ENCODE results near the gene SYNPO2.

Gene SYNPO2

DNA sequence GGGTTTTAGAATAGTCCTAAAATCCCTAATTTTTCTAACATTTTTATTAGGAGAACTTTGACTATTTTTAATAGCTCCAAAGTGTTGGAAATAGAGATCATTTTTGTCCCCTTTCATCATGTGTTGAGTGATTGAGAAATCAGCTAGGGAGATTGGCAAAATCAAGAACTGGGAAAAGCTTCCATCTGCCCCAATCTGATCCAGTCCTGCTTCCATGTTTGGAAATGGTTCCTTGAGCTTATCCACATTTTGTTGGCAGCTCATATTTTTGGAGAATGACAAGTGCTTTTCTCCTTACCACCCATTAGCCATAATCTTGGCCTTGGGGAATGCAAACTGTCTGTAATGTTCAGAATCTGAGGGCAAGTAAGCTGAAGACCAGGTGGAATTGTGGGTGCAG, 73.9 kb downstream of the SYNPO2 start:
- TF ChIP-seq, protein P1, sequence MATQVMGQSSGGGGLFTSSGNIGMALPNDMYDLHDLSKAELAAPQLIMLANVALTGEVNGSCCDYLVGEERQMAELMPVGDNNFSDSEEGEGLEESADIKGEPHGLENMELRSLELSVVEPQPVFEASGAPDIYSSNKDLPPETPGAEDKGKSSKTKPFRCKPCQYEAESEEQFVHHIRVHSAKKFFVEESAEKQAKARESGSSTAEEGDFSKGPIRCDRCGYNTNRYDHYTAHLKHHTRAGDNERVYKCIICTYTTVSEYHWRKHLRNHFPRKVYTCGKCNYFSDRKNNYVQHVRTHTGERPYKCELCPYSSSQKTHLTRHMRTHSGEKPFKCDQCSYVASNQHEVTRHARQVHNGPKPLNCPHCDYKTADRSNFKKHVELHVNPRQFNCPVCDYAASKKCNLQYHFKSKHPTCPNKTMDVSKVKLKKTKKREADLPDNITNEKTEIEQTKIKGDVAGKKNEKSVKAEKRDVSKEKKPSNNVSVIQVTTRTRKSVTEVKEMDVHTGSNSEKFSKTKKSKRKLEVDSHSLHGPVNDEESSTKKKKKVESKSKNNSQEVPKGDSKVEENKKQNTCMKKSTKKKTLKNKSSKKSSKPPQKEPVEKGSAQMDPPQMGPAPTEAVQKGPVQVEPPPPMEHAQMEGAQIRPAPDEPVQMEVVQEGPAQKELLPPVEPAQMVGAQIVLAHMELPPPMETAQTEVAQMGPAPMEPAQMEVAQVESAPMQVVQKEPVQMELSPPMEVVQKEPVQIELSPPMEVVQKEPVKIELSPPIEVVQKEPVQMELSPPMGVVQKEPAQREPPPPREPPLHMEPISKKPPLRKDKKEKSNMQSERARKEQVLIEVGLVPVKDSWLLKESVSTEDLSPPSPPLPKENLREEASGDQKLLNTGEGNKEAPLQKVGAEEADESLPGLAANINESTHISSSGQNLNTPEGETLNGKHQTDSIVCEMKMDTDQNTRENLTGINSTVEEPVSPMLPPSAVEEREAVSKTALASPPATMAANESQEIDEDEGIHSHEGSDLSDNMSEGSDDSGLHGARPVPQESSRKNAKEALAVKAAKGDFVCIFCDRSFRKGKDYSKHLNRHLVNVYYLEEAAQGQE (IDR thresholded peaks at IDR 0.05; ENCODE audit: insufficient read depth in 1 of 2, low read depth in 2 of 2, low read length in 2 of 2): no peak
- TF ChIP-seq TAF1 (IDR thresholded peaks at IDR 0.05; ENCODE audit: borderline replicate concordance, insufficient read depth, low read length) (no peak), FOXP2 (optimal IDR thresholded peaks at IDR 0.05; ENCODE audit: borderline replicate concordance, extremely low read depth, extremely low read length, insufficient read depth) (no peak), SIN3A (IDR thresholded peaks at IDR 0.05; ENCODE audit: borderline replicate concordance, insufficient read depth, low read length) (no peak), POLR2AphosphoS5 (IDR thresholded peaks at IDR 0.05; ENCODE audit: low read depth, low read length) (no peak)

DNA sequence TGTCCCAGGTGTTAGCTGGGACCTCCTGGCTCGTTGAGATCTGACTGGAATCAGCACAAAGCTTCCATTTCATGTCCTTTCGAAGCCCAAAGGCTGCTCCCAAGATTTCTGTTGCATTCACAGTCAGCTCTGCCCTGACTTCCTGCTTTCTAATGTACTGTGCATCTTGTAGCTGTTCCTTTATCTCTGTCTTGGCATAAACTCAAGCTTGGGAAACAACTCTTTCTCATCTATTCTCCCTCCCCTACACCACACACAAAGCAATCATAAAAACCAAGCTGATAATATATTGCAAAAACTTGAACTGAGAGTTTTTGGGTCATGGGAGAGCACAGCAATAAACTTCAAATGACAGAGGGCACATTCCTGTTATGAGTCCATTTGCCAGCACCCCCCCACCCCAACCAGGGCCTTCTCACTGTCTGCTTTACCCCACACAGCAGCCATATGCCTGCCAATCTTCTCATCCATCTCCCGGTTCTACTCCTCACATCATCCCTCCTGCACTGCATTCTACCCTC, 76.3 kb downstream of the SYNPO2 start:
- TF ChIP-seq, protein P1 (IDR thresholded peaks at IDR 0.05; ENCODE audit: insufficient read depth in 1 of 2, low read depth in 2 of 2, low read length in 2 of 2): no peak
- TF ChIP-seq POLR2AphosphoS5 (IDR thresholded peaks at IDR 0.05; ENCODE audit: low read depth, low read length) (no peak), SIN3A (IDR thresholded peaks at IDR 0.05; ENCODE audit: borderline replicate concordance, insufficient read depth, low read length) (no peak), FOXP2 (optimal IDR thresholded peaks at IDR 0.05; ENCODE audit: borderline replicate concordance, extremely low read depth, extremely low read length, insufficient read depth) (no peak), TAF1 (IDR thresholded peaks at IDR 0.05; ENCODE audit: borderline replicate concordance, insufficient read depth, low read length) (no peak)

DNA sequence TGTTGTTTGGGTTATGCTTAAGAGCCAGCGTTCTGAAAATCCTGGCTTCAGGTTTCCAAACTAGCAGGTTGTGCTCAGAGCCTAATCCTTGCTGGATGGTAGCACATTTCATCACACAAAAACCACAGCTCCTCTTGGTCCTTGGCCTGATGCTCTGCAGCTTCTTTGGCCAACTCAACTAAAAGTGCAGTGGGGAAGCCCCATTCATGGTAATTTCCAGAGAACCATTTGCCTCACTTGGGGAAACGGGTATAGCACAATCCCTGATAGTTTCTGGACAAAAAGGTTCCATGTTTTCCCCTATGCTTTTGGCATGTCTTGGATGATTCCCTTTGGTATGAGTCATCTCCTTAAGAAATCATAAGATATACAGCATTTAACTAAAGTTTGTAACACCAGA, 78.7 kb downstream of the SYNPO2 start:
- TF ChIP-seq POLR2AphosphoS5 (IDR thresholded peaks at IDR 0.05; ENCODE audit: low read depth, low read length) (no peak), SIN3A (IDR thresholded peaks at IDR 0.05; ENCODE audit: borderline replicate concordance, insufficient read depth, low read length) (no peak), FOXP2 (optimal IDR thresholded peaks at IDR 0.05; ENCODE audit: borderline replicate concordance, extremely low read depth, extremely low read length, insufficient read depth) (no peak), TAF1 (IDR thresholded peaks at IDR 0.05; ENCODE audit: borderline replicate concordance, insufficient read depth, low read length) (no peak)
- TF ChIP-seq, protein P1 (IDR thresholded peaks at IDR 0.05; ENCODE audit: insufficient read depth in 1 of 2, low read depth in 2 of 2, low read length in 2 of 2): no peak

DNA sequence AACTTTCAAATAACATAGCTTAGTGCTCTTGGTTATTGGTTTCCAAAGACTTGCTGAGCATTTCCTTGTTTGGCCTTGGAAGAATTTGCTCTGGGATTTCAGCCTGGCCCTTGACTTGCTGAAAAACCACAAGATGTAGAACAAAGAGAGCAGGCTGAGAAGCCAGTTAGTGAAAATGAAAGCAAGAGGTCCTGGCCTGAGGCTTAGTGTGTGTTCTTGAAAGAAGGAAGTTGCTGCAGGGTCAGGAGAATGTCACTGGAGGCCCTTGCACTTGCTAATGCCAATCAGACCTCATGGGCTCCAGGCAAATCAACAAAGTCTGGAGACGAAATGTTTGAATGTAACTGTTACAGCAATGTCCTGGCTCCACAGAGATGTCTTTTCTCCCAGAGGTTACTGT, 79.4 kb downstream of the SYNPO2 start:
- no peak for TF ChIP-seq POLR2AphosphoS5 (IDR thresholded peaks at IDR 0.05; ENCODE audit: low read depth, low read length)
- TF ChIP-seq, protein P1 (IDR thresholded peaks at IDR 0.05; ENCODE audit: insufficient read depth in 1 of 2, low read depth in 2 of 2, low read length in 2 of 2): no peak
- no peak for TF ChIP-seq FOXP2 (optimal IDR thresholded peaks at IDR 0.05; ENCODE audit: borderline replicate concordance, extremely low read depth, extremely low read length, insufficient read depth)
- no peak for TF ChIP-seq SIN3A (IDR thresholded peaks at IDR 0.05; ENCODE audit: borderline replicate concordance, insufficient read depth, low read length)
- TF ChIP-seq TAF1 (IDR thresholded peaks at IDR 0.05; ENCODE audit: borderline replicate concordance, insufficient read depth, low read length): no peak

DNA sequence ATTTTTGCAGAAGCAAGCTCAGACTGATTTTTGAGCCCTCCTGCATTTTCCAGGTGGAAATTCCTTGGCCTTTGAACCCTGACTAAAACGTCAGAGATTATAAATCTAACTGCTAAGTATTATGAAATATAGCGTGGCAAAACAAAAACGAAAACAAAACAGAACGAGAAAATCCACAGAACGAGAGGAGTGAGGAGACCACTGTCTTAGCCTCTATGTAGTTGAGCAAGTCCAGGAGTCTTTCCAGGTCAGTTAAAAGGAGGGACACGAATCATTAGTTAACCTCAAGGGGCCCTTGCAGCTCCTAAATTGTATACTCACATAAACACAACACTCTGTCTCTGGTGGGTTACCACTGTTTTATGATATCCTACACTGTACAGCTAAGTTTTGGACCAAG, 80.2 kb downstream of the SYNPO2 start:
- TF ChIP-seq FOXP2 (optimal IDR thresholded peaks at IDR 0.05; ENCODE audit: borderline replicate concordance, extremely low read depth, extremely low read length, insufficient read depth): no peak
- no peak for TF ChIP-seq SIN3A (IDR thresholded peaks at IDR 0.05; ENCODE audit: borderline replicate concordance, insufficient read depth, low read length)
- no peak for TF ChIP-seq POLR2AphosphoS5 (IDR thresholded peaks at IDR 0.05; ENCODE audit: low read depth, low read length)
- TF ChIP-seq, protein P1 (IDR thresholded peaks at IDR 0.05; ENCODE audit: insufficient read depth in 1 of 2, low read depth in 2 of 2, low read length in 2 of 2): no peak
- TF ChIP-seq TAF1 (IDR thresholded peaks at IDR 0.05; ENCODE audit: borderline replicate concordance, insufficient read depth, low read length): no peak
